Activated CD4-positive, CD25-positive, alpha-beta regulatory T cell treated with anti-CD3 and anti-CD28 coated beads, Interleukin-2, amount 50 U/mL, for 24 hours (primary cell): Measurements from ENCODE around the gene IGIP.
A peak's percentile ranks its signal among the peaks of the same experiment; 100 is the strongest.

Experiments used
- ATAC-seq, 2 donors: fragments of 150-1000 bp; cut with Tn5 transposase; one replicate each; pipeline ENCODE4 v1.10.0; 2021; ENCODE audit warnings: mild to moderate bottlenecking in 1 of 2, moderate library complexity in 1 of 2

IGIP gene

DNA sequence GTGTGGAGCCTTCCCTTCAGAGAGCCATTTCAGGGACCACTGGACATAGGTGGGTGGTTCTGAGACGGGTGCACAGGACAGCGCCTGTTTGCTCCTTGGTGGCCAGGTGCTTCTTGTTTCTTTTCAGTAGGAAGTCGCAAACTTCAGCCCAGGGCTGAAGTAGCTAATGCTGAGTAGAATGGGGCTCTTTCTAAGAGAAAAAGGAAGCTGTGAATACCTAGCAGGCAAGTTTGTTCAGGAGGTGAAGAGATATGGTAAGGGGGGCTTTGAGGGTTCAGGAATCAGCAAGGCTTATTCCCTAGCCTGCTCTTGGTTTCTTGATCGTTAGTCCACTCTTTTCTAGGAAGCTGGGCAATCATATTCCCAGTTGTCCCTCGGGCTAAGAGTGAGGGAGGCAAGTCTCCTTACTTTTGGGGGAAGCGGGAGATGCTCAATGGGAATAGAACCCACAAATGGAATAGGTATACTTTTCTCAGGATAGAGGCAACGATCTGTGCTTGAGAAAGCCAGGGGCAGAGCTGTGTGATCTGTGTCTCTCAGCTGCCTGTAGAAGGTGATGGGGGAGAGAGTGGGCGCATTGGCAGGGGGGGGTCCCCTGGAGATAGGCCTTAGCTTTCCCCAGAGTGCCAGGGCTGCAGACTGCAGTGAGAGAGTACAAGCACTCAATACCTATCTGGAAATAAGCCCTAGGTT lies 13.7 kb upstream of the IGIP start:
- ATAC-seq: no peak

DNA sequence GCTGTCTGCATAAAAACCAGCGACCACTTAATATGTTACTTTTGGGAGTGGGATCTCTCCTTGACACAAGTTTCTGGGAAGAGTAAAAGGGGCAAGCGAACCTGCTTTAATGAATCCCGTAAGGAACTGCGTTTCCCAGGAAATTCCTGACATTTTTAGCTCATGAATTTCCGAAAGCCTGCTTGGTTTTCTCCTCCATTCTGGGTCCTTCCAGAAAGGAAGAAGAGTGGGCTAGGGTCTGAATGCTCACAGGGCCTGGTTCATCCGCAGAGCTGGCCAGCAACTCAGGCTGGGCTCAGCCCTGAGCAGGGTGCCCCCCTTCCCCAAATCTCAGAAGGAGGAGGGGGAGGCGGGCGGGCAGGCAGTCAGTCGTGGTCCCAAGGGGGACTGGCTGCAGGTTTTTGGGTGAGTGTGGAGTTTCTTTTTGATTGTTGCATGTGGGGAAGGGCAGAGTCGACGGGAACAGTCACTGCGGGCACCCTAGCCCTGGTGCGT lies 13.0 kb upstream of the IGIP start:
- ATAC-seq: no peak

DNA sequence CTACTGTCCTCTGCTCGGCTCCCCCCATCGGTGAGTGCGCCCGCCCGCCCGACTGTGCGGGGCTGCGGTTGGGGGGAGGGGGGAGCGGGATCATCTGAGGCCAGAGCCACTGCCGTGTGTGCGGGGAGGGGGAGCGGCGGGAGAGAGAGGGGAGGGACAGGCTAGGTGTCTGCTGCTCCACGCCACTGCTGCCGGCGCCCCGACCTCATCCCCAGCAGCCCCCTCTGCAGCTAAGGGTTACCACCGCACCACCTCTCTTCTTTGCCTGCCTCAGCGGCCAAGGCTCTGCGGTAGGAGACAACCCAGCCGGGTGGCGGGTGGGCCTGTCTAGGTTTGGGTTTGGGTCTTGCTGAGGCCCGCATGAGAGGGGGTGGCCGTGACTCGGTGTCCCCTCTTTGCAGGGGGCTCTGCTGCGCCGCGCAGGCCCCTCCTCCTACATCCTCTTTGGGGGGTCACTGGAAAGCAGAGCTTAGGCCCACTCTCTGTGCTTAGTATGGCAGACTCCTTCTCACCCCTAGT lies 12.5 kb upstream of the IGIP start:
- no peak for ATAC-seq

DNA sequence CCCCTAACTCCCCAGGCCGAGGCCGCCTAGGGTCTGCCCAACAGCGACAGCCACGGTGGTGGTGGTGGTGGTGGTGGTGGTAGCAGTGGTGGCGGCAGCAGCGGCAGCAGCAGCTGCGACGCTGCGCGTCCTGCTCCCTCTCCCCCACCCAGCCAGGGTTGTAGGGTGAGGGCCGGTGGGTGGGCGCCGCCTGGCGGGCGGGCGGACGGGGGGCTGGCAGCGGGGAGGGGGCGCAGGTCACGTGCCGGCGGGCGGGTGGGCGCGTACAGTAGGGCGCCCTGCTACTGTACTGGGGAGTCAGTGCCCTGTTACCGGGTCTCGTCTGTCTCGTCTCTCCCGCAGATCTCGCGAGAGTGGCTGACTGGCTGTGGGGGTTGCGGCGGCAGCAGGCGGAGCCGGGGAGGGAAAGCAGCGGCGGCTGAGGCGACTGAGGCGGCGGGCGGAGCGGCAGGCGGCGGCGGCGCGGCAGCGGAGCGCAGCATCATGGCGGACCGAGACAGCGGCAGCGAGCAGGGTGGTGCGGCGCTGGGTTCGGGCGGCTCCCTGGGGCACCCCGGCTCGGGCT lies 12.0 kb upstream of the IGIP start, which contains the start of gene PURA:
Gene PURA, plus strand, starts transcription at position 411 of the 565 bp plus-strand sequence. Its CDS starts 73 bp downstream, at position 484.
- ATAC-seq: peak; percentile 96 to 97

DNA sequence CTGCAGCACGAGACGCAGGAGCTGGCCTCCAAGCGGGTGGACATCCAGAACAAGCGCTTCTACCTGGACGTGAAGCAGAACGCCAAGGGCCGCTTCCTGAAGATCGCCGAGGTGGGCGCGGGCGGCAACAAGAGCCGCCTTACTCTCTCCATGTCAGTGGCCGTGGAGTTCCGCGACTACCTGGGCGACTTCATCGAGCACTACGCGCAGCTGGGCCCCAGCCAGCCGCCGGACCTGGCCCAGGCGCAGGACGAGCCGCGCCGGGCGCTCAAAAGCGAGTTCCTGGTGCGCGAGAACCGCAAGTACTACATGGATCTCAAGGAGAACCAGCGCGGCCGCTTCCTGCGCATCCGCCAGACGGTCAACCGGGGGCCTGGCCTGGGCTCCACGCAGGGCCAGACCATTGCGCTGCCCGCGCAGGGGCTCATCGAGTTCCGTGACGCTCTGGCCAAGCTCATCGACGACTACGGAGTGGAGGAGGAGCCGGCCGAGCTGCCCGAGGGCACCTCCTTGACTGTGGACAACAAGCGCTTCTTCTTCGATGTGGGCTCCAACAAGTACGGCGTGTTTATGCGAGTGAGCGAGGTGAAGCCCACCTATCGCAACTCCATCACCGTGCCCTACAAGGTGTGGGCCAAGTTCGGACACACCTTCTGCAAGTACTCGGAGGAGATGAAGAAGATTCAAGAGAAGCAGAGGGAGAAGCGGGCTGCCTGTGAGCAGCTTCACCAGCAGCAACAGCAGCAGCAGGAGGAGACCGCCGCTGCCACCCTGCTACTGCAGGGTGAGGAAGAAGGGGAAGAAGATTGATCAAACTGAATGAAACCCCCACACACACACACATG lies 11.2 kb upstream of the IGIP start:
- peak; percentile 8 to 9 for ATAC-seq

DNA sequence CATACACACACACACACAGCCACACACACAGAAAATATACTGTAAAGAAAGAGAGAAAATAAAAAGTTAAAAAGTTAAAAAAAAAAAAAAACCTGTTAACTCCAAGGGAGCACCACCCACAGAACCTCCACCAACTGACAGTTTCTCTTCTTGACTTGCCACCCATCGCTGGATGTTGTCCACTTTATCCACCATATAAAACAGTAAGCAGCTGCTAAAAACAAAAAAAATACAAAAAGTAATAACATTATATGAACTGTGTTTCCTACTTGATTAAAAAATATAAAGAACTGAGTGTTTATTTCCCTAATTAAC lies 10.6 kb upstream of the IGIP start:
- no peak for ATAC-seq

DNA sequence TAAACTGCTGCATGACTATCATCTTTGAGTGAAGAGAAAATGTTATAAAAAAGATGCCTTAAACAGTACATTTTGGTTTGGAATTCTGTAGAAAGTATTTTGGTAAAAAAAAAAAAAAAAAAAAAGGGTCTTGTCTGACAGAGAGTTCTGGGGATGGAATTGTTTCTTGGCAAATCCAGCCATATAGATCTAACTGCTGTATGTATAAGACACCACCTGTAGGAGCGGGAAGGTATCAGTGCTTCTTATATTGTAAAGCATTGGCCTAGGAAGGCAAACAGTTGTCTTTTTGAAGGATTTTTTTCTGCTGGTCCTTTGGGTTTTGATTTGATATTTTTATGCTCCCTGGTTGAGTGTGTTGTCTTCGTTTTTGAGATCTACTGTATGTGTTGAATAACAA lies 9.0 kb upstream of the IGIP start:
- ATAC-seq: no peak

DNA sequence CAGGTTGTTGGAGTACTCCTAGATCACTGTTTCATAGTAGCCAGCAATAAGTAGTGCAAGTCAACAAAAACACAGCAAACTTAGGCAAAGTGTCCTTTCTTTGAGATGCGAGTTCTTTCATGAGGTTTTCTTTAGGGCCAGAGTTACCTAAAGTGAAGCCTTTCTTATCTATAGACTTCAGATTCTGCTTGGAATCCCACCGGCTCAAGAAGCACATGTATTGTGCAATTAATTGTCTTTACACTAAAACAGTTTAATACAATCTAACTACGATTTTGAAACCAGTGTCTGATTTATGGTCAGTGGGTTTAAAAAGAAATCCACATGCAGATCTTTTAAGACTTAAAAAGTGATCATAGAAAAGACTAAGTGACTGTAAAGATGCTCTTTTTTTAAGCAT lies 8.2 kb upstream of the IGIP start:
- ATAC-seq: no peak

DNA sequence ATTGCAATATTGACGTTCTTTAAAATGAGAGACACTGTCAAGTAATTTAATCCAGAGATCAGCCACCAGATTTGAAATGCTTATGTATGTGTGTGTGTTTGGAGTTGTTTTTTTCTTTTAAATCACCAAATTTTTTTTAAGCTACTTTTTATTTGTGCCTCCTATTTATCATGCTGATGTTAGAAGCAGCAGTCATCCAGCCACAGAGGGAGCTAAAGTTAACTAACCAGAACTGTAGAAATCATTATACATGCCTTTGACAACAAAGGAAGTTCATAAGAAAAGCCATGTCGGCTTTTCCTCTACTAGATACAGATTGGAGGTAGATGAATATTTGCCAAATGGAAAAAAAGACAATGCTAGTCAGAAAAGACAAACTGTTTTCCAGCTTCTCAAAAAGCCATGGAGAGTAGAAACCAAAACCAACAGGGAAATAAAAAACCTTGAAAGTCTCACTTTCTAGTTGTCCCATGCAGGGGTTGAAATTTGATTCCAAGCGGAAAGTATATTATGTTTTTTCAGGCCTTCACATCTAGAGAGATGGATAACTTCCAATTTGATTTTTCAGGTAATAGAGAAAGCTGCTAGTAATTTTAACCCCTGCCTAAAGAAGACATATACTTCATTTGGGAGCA lies 7.3 kb upstream of the IGIP start:
- ATAC-seq: no peak

DNA sequence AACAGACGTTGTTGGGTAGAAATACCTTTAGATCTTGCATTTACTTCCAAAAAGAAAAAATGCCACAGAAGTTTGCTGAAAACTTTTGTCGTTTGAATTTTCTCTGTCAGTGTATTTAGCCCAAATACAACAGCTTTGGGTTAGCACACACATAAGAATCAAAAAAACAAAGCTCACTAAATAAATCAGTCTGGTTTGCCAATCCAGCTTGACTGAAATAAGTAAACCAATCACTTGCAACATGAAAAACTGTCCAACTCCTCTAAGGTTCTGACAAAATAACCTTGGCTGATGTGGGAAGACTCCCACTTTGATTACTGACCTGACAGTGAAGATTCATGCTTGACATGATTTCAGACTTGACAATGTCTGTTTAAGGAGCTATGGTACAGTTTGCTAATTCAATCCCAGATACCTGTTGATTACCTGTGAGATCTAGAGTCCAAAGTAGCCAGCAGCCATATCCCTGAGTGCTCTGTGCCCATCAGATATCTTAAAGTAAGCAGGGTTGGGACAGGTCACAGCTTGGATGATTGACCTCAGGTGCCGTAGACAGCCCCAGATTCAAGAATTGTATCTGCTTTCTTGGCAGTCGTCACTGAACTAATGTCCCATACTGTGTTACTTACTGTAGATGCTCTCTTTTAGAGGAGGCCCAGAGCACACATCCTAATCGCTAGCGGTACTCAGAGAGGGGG lies 727 bp downstream of the IGIP start:
- no peak for ATAC-seq

DNA sequence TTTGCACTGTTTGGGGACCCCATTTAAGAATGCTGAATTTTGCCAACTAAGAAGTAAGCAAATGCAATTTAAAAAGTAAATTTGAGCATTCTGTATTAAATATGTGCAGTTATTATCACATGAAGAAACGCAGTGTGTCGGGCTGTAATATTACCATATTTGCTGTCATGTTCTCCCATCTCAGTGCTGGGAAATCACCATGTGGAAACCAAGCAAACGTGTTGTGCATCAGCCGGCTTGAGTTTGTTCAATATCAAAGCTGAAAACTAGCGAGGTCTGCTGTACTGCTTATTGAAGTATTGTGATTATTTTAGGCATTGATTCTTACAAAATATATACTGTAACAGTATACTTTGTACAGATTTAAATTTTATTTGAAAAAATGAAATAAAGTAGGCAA lies 2.6 kb downstream of the IGIP start:
- ATAC-seq: no peak

DNA sequence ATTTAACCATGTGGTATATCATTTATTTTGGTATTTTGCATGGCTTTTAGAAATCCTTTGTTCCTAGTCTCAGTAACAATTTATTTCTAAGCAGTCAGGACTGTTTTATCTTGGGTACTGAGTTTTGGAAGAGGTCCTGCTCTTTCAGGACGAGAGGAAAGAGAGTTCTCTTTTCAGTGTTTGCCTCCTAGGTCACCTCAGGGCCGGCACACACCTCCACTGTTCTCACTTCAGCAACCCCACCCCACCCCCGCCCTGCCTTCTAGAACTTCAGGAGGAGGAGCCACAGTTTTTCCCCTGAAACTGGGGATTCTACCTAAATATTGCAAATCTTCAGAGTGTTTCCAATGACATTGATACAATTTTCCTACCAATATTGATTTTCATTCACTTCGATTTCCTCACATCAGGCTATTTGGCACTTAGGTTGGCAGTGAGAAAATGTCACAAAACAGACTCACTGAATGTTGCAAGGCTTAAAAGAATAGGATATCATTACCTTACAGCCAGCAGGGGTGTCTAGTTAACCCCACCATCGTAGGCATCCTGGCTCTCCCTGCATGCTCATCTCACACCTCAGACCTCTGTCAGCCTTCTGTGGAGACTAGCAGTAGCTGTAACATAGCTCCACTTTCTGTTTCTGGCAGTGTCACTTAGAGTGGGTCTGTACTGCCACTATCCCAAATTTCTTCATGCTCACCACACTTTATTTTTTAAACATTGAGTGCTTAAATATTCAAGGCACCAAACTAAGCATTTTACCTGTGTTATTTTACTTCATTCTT lies 5.4 kb downstream of the IGIP start:
- ATAC-seq: no peak

DNA sequence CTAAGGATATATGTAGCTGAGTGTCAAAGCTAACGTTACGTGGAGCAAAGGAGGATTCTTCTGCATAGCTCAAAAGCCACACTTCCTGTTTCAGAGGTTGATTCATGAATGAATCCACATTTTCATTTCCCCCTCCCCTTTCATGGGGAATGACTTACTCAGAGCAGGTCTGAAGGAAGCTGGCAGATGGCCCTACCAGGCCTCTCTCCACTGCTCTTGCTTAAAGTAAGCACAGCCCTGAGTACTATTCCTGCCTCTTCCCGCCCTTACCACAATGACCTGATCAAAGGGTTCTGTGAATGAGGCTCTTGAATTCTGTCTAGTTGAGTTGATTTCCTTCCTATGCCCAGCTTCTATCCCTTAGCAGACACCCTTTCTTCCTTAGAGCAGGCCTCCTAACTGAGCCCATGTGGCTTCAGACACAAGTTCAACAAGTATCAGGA lies 6.3 kb downstream of the IGIP start:
- peak; percentile 82 to 88 for ATAC-seq

DNA sequence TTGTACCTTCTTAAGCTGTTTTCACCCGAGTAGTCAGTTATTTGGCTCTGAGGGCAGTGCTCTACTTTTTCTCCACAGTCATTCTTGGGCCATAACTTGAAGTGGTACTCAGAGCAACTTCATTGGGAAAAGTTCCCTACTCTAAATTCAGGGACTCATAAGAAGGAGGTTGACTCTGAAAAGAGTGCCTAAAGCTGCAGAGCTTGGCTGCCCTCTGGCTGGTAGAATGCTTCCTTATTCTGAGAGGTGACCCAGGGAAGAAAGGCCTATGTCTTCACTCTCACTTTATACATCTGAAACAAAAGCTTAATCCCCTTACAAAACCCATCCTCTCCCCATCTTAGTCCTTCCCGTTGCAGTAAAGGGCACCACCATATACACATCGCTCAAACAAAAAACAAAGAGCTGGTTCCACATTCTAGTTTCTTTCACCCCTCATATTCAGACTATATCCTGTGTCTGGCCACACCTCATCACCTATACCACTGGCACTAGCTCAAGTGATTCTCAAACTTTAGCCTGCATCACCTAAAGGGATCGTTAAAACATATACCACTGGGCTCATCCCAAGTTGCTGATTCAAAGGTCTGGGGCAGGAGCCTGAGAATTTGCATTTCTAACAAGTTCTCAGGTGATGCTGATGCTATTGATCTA lies 7.9 kb downstream of the IGIP start:
- no peak for ATAC-seq

DNA sequence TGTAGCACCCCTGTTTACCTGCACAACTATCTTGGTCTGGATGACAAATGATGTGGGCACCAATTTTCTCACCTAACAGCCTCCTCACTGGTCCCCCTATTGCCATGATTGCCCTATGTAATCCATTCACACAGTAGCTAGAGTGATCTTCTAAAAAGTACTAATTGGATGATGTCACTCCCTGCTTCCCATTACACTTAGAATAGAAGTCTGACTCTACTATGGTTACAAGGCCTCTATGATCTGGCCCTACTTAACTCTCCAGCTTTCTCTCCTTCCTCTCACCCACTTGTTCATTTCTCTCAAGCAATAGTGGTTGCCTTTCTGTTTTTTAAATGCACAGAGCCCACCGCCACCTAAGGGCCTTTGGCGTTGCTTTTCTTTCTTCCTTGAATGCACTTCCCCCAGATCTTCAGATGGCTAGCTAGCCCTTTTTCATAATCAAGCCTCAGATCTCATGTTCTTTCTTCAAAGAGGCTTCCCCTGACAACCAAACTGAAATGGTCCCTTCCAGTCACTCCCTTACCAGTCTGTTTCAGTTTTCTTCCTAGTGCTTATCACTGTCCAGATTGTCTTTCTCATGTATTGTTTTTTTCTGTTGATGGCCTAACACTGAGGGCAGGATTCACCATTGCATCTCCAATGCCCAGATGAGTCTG lies 8.7 kb downstream of the IGIP start:
- ATAC-seq: no peak

DNA sequence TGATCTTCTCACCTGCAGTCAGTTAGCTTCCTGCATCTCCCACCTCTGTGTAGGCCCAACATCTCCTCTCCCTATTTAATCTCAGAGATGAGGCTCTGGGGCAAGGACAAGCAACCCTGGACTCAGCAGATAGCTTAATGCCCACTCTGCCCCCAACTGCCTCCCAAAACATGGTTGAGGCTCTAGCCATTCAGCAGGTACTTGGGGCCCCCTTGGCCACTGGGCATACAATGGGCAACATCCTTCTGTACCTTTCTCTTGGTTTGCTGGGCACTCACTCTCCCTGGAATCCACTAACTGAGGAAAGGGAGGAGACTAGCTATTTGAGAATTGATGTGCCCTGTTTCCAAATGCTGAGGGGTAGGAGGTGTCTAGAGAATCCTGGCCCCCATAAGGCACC lies 9.4 kb downstream of the IGIP start:
- no peak for ATAC-seq

DNA sequence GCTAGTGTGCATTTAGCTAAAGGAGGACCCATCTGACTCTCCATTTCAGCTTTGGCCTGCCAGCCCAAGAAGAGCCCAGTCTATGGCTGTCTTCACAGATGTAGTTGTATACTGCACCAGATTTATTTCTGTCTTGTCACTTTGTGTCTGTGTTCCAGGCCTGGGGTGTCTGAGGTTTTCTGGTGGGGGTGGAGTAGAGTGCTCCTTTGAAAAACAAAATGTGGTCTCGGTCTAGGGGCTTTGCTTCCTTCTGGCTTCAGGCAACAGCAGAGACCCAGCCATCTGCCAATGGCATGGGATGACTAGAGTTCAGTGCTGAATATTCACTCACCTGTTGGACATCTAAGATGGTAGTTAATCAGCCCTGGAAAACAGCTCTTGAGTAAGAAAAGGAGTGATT lies 10.9 kb downstream of the IGIP start:
- ATAC-seq: no peak

DNA sequence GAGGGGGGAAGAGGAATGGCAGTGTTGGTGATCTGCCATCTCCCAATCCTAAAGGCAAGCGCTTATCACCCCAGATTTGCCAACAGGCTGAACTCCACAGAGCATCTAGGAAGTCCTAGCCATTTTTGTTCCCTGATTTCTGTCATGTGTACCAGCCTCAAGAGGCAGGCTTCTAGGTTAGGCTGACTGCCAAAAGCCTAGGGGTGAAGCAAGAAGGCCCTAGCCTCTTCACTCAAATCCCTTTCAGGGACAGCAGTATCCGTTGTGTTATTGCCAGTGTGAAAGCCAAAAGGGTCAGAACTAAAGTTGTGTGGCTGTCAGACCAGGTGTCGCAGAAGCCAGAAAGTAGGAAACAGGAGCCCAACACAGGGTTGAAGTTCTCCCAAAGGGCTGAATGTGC lies 14.7 kb downstream of the IGIP start:
- ATAC-seq: no peak

DNA sequence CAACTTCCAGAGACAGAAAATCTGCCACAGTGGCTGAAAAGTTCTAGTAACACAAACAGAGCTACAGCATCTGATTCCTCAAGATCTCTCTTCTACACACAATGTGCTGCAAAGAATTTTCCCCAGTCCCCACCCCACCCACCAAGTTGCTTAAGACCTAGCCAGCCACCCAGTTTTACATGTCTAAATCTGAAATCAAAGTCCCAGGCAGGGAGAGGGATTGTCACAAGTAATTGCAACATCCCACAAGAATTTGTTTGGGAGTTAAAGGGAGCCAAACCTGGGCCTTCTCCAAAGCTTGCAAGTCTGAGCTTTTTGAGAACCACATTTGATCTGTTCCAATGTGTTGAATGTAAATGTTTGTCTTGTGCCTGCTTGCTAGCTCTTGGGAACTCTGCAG lies 15.5 kb downstream of the IGIP start:
- no peak for ATAC-seq

DNA sequence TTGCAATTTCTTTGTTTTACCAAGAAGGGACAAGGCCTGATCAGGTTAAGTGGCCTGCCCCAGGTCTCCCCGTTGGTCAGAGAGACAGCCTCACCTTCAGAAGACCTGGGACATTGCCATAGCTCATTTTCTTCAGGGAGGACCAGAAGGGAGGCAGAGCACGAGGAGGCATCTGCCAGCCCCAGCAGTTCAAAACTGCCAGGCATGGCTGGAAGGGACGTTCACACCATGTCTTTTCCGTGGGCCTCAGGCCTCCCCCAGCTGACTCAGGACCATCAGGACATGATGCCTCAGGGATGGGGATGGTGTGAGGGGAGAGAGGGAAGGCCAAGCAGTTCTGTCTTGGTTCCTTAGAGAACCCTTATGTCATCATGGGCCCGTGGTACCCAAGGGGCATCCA lies 16.5 kb downstream of the IGIP start:
- ATAC-seq: no peak

DNA sequence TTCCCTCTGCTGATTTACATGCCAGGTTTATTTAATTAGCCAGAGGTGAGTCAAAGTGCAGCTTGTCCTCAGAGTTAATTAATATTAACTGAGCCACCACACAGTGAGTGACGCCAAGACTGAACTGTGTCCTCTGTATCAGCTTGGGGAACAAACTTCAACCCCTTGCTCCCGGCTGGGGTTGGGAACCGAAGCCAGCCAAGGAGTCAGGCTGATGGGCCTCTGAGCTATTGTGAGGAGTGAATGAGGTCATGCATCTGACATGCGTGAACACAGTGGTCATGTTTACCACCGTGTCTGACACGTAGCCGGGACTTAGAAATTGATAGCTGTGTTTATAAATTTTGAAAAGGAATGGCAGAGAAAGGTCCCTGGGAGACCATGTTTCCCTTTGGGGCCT lies 17.1 kb downstream of the IGIP start:
- no peak for ATAC-seq
